HepG2 (cell line): Measurements from ENCODE around the gene HDHD3. TPM values are rescaled to one million over a fixed set of nuclear protein-coding genes. Genes with fewer than 3 reads are reported as not detected.

Experiments used
- CHD4 ChIP-seq: fragments of 200-600 bp; sonication (generic); IDR thresholded peaks from 2 replicates; pipeline ENCODE4 v1.7.0; 2017; ENCODE audit warnings: mild to moderate bottlenecking, low read length, borderline replicate concordance
- CSRNP1 ChIP-seq: sonication (generic); formaldehyde crosslinking; IDR thresholded peaks from 2 replicates; pipeline ENCODE4 v1.8.1; 2023; ENCODE audit warnings: mild to moderate bottlenecking, missing genetic modification reagents
- FOXK2 ChIP-seq: fragments of 450-650 bp; IDR thresholded peaks from 2 replicates; pipeline ENCODE4 v1.6.1; 2016
- GRHL1 ChIP-seq: sonication (generic); formaldehyde crosslinking; conservative IDR thresholded peaks from 2 replicates; pipeline ENCODE4 v1.8.0; 2022; ENCODE audit warnings: missing genetic modification reagents
- HIC2 ChIP-seq: sonication (generic); formaldehyde crosslinking; IDR thresholded peaks from 2 replicates; pipeline ENCODE4 v1.9.0; 2022; ENCODE audit warnings: low read depth, missing genetic modification reagents
- MEIS2 ChIP-seq: sonication (generic); formaldehyde crosslinking; IDR thresholded peaks from 2 replicates; pipeline ENCODE4 v1.9.0; 2021; ENCODE audit warnings: mild to moderate bottlenecking, missing genetic modification reagents
- MXD3 ChIP-seq: IDR thresholded peaks from 2 replicates; pipeline ENCODE4 v1.6.1; 2016; ENCODE audit warnings: mild to moderate bottlenecking, missing biosample characterization, missing genetic modification reagents
- NFKB2 ChIP-seq: sonication (generic); formaldehyde crosslinking; IDR thresholded peaks from 2 replicates; pipeline ENCODE4 v1.4.0; 2020; ENCODE audit warnings: missing genetic modification reagents, borderline replicate concordance
- THRA ChIP-seq: sonication (generic); formaldehyde crosslinking; IDR thresholded peaks from 2 replicates; pipeline ENCODE4 v1.4.0; 2020; ENCODE audit warnings: missing genetic modification reagents, borderline replicate concordance
- TP53 ChIP-seq: sonication (generic); formaldehyde crosslinking; conservative IDR thresholded peaks from 2 replicates; pipeline ENCODE4 v1.4.0; 2020; ENCODE audit warnings: missing genetic modification reagents
- ZBED4 ChIP-seq: sonication (generic); formaldehyde crosslinking; IDR thresholded peaks from 2 replicates; pipeline ENCODE4 v1.4.0; 2020; ENCODE audit warnings: missing genetic modification reagents, borderline replicate concordance
- ZNF451 ChIP-seq: sonication (generic); formaldehyde crosslinking; IDR thresholded peaks from 2 replicates; pipeline ENCODE4 v1.5.0; 2020; ENCODE audit warnings: mild to moderate bottlenecking, missing genetic modification reagents
- ZNF644 ChIP-seq: IDR thresholded peaks from 2 replicates; pipeline ENCODE4 v1.6.1; 2016; ENCODE audit warnings: low read depth
- polyA plus RNA-seq, 8 experiments: library from polyadenylated mRNA; depleted of rRNA in 3 of 8; stranded (reverse) in 7 of 8; unstranded in 1 of 8; fragments of >200 nt; fragmentation: Illumina TruSeq in 4 of 8; extraction: Trizol in 4 of 8; gene quantifications; 2 replicates each; pipeline versions ENCODE4 v1.2.1 to v1.2.3, GENCODE V29; 2011 to 2016; ENCODE audit warnings: low read depth in 4 of 8, missing spikeins in 1 of 8, mixed read lengths in 1 of 8; ENCODE audit not compliant: insufficient read depth in 1 of 8
- total RNA-seq, 5 experiments: library from RNA; depleted of rRNA; stranded (reverse); fragments of >200 nt; fragmentation: Illumina TruSeq; extraction: Trizol; gene quantifications; 2 replicates each; pipeline ENCODE4 v1.2.3, GENCODE V29; 2016; ENCODE audit warnings: low read depth in 1 of 5

Gene HDHD3
- total and polyA plus RNA-seq, 2 of the 13 experiments (the other 11 are each of a cell fraction or from before 2014, with no cell fraction given), result 23.1 to 38.5 TPM

GRCh38 chr9:113401027-113401792, 24.4 kb upstream of the HDHD3 start, which contains the start of gene ALAD (continued):
- peak; percentile 62; the same call in 1 of the 2 replicates for TF ChIP-seq ZBED4
- TF ChIP-seq GRHL1 (CRISPR knock-in tag), result no peak
- no peak for TF ChIP-seq FOXK2
- TF ChIP-seq HIC2 (CRISPR knock-in tag), result no peak; the same call in 1 of the 2 replicates
- peak; percentile 57; the same call in 1 of the 2 replicates for TF ChIP-seq NFKB2 (CRISPR knock-in tag)
- TF ChIP-seq THRA (CRISPR knock-in tag), result peak; percentile 44; the same call in 1 of the 2 replicates
- TF ChIP-seq MXD3, result peak; percentile 43; the same call in 1 of the 2 replicates
- no peak for TF ChIP-seq CHD4
- TF ChIP-seq ZNF451, result 0 out of 2 replicates have a peak, but pooled peaks have one; percentile 37
- peak; percentile 65; the same call in 1 of the 2 replicates for TF ChIP-seq TP53 (CRISPR knock-in tag)
- TF ChIP-seq ZNF644, result no peak
- TF ChIP-seq MEIS2 (CRISPR knock-in tag), result peak; percentile 59; the same call in 1 of the 2 replicates
- peak; percentile 71; the same call in 1 of the 2 replicates for TF ChIP-seq CSRNP1 (CRISPR knock-in tag)
